Measurements from ENCODE around the gene ZNF224. TPM values are rescaled to one million over a fixed set of nuclear protein-coding genes. Genes with fewer than 3 reads are reported as not detected.

ZNF224 gene
- total and polyA plus RNA-seq, 2 of the 13 experiments (the other 11 are each of a cell fraction or from before 2014, with no cell fraction given), result 13.0 to 16.1 TPM

GRCh38 chr19:44113138-44113783 is 19.1 kb downstream of the ZNF224 start, which contains the start of gene ZNF225 (continued):
- TF ChIP-seq BATF2 (CRISPR knock-in tag; IDR thresholded peaks at IDR 0.05) (no peak), ARID2 (CRISPR knock-in tag; IDR thresholded peaks at IDR 0.05; ENCODE audit: borderline replicate concordance) (no peak), ZZZ3 (CRISPR knock-in tag; IDR thresholded peaks at IDR 0.05; ENCODE audit: borderline replicate concordance) (no peak), ZBTB42 (CRISPR knock-in tag; IDR thresholded peaks at IDR 0.05) (no peak), ZNF383 (CRISPR knock-in tag; IDR thresholded peaks at IDR 0.05; ENCODE audit: borderline replicate concordance) (no peak), DNMT1 (CRISPR knock-in tag; IDR thresholded peaks at IDR 0.05) (no peak), RBAK (CRISPR knock-in tag; IDR thresholded peaks at IDR 0.05) (no peak), ZNF83 (CRISPR knock-in tag; IDR thresholded peaks at IDR 0.05; ENCODE audit: borderline replicate concordance) (no peak), ZSCAN25 (CRISPR knock-in tag; IDR thresholded peaks at IDR 0.05) (0 out of 2 replicates have a peak, but pooled peaks have one; percentile 38), ZFP82 (CRISPR knock-in tag; IDR thresholded peaks at IDR 0.05; ENCODE audit: borderline replicate concordance) (no peak), ZNF792 (CRISPR knock-in tag; IDR thresholded peaks at IDR 0.05) (no peak), CREB3 (CRISPR knock-in tag; IDR thresholded peaks at IDR 0.05) (no peak), EEA1 (CRISPR knock-in tag; IDR thresholded peaks at IDR 0.05; ENCODE audit: borderline replicate concordance) (0 out of 2 replicates have a peak, but pooled peaks have one; percentile 39), SYNCRIP (IDR thresholded peaks at IDR 0.05; ENCODE audit: insufficient read depth, low read depth, low read length) (no peak), TBX3 (IDR thresholded peaks at IDR 0.05; ENCODE audit: borderline replicate concordance) (no peak)
- TF ChIP-seq, protein P1, sequence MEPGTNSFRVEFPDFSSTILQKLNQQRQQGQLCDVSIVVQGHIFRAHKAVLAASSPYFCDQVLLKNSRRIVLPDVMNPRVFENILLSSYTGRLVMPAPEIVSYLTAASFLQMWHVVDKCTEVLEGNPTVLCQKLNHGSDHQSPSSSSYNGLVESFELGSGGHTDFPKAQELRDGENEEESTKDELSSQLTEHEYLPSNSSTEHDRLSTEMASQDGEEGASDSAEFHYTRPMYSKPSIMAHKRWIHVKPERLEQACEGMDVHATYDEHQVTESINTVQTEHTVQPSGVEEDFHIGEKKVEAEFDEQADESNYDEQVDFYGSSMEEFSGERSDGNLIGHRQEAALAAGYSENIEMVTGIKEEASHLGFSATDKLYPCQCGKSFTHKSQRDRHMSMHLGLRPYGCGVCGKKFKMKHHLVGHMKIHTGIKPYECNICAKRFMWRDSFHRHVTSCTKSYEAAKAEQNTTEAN (CRISPR knock-in tag; conservative IDR thresholded peaks at IDR 0.05), result no peak
- TF ChIP-seq, protein P2, sequence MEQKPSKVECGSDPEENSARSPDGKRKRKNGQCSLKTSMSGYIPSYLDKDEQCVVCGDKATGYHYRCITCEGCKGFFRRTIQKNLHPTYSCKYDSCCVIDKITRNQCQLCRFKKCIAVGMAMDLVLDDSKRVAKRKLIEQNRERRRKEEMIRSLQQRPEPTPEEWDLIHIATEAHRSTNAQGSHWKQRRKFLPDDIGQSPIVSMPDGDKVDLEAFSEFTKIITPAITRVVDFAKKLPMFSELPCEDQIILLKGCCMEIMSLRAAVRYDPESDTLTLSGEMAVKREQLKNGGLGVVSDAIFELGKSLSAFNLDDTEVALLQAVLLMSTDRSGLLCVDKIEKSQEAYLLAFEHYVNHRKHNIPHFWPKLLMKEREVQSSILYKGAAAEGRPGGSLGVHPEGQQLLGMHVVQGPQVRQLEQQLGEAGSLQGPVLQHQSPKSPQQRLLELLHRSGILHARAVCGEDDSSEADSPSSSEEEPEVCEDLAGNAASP (CRISPR knock-in tag; IDR thresholded peaks at IDR 0.05; ENCODE audit: borderline replicate concordance), result peak; percentile 68
- TF ChIP-seq, protein P3, sequence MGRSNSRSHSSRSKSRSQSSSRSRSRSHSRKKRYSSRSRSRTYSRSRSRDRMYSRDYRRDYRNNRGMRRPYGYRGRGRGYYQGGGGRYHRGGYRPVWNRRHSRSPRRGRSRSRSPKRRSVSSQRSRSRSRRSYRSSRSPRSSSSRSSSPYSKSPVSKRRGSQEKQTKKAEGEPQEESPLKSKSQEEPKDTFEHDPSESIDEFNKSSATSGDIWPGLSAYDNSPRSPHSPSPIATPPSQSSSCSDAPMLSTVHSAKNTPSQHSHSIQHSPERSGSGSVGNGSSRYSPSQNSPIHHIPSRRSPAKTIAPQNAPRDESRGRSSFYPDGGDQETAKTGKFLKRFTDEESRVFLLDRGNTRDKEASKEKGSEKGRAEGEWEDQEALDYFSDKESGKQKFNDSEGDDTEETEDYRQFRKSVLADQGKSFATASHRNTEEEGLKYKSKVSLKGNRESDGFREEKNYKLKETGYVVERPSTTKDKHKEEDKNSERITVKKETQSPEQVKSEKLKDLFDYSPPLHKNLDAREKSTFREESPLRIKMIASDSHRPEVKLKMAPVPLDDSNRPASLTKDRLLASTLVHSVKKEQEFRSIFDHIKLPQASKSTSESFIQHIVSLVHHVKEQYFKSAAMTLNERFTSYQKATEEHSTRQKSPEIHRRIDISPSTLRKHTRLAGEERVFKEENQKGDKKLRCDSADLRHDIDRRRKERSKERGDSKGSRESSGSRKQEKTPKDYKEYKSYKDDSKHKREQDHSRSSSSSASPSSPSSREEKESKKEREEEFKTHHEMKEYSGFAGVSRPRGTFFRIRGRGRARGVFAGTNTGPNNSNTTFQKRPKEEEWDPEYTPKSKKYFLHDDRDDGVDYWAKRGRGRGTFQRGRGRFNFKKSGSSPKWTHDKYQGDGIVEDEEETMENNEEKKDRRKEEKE (IDR thresholded peaks at IDR 0.05), result no peak
- TF ChIP-seq, protein P4, sequence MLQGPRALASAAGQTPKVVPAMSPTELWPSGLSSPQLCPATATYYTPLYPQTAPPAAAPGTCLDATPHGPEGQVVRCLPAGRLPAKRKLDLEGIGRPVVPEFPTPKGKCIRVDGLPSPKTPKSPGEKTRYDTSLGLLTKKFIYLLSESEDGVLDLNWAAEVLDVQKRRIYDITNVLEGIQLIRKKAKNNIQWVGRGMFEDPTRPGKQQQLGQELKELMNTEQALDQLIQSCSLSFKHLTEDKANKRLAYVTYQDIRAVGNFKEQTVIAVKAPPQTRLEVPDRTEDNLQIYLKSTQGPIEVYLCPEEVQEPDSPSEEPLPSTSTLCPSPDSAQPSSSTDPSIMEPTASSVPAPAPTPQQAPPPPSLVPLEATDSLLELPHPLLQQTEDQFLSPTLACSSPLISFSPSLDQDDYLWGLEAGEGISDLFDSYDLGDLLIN (CRISPR knock-in tag; IDR thresholded peaks at IDR 0.05; ENCODE audit: borderline replicate concordance), result no peak
- TF ChIP-seq, protein P5, sequence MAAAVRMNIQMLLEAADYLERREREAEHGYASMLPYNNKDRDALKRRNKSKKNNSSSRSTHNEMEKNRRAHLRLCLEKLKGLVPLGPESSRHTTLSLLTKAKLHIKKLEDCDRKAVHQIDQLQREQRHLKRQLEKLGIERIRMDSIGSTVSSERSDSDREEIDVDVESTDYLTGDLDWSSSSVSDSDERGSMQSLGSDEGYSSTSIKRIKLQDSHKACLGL (CRISPR knock-in tag; IDR thresholded peaks at IDR 0.05), result no peak

Data from HepG2 (cell line).